Measurements from ENCODE around the gene BCKDHB.
A peak's percentile ranks its signal among the peaks of the same experiment; 100 is the strongest.
"Not testable (repeated sequence)": the region's sequence is repeated elsewhere in the genome, so short reads cannot be mapped to it uniquely, and the experiment has no call there.

The BCKDHB gene

DNA sequence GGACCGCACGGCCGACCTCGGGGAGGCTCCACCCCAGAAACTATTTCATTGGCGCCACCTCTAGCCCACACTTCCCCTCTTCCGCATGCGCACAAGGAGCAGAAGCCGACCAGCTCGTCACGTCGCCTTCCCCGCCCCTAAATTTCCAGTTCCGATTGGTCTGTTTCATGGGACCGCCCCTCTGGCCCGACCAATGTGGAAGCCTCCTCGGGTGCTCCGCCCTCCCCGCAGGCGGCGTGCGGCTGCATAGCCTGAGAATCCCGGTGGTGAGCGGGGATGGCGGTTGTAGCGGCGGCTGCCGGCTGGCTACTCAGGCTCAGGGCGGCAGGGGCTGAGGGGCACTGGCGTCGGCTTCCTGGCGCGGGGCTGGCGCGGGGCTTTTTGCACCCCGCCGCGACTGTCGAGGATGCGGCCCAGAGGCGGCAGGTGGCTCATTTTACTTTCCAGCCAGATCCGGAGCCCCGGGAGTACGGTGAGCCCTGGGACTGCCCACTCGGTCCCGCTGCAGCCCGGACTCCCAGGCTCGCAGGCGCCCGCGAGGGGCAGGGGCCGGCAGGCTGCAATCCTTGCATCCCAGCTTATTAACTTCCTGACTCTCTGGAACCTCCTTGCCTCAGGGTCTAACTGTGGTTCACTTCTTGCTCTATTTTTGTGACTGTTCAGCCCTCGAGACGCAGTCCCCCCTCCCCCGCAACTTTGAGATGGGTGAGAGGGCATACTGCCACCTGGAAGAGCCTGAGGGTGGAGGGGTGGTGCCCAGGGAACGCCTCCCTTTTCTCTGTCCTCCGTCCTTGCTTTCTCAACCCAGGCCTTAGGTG is at the start of gene BCKDHB:
Gene BCKDHB (plus strand): TSS at position 254 of the 818 bp plus-strand sequence. CDS start 23 bp downstream, at position 277.
- peak; percentile 76 to 99 (median 97) for DNase-seq

DNA sequence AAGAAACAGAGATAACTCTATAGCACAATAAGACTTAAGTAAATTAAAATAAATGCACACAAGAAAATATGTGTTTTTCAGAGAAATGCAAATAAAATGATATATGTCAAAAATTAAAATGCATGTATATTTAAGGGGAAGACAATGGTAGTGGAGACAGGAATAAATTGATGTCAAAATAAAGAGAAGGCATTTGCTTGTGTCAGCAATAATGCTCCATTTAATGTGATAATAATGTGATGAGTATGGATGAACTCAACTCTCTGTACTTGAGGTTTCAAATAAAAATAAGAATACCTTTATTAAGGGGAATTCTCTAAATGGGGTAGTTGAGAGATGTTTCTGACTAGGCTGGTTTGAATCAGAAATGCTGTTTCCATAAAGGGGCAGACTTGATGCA is 45.7 kb upstream of the BCKDHB start:
- no peak for DNase-seq

DNA sequence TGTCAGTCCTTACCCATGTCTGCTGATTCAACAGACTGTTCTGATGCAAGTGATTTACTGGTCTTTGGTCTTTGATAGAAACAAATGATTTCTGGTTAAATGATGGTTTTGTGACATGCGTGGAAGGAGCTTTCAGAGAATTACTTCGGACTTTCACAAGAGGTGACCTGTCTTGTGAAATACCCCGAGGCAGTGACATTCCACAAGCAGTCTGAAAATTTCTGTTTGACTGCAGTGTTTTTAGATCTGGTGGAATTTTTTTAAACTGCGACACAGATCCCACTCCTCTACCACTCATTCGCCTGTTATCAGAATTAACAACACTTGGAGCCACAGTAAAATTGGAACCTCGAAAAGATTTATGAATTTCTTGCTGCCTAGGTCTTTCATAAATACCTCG is 38.3 kb upstream of the BCKDHB start:
- not testable (repeated sequence) for DNase-seq

DNA sequence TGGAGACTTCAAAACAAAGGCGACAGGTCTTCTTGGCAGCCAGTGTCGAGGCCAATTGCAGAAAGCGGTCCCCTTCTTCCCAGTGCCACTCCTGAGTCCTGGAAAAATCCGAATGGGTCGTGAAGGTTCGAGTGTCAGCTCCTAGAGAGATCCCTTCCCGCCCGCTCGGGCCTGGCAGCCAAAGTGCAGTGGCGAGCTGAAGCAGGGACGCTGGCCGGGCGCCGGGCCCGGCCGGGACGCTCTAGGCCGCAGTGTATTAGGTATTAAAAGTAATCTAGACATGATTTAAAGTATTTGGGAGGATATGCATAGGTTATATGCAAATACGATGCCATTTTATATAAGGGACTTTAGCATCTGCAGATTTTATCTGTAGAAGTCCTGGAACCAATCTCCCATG is 36.0 kb upstream of the BCKDHB start:
- DNase-seq, result not testable (repeated sequence)

DNA sequence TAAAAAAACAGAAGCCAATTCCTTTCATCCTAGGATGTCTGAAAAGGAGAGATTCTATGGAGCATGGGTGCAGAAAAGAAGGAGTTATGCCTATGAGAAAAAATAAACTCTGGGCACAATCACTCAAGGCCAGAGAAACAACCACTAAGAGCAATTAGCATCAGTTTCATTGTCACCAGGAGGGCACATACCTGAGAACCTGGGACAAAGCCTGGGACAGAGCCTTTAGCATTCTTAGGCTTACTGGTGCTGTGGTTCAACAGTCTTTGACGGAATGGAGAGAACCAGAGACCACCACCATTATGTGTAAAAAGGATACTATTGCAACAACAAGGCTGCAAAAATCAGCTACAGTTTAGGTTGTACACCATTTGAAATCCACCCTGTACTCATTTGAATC is 29.4 kb upstream of the BCKDHB start:
- no peak for DNase-seq

DNA sequence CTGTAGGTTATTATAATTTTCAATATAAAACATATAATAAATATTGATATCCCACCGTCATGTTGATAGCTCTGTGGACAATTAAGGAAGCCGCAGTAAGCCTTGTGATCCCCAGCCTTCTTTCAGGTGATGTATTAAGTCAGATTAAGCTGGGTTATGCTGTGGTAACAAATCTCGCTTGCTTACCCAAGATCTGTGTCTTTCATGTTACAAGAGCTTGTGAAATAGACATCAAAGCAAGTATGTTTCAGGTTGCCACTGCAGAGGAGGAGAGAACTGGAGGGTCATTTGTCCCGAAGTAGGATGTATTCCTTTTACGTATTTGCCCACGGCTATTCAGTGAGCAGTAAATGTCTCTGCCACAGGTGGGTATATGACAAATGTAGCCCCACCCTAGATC is 17.8 kb upstream of the BCKDHB start:
- no peak for DNase-seq

DNA sequence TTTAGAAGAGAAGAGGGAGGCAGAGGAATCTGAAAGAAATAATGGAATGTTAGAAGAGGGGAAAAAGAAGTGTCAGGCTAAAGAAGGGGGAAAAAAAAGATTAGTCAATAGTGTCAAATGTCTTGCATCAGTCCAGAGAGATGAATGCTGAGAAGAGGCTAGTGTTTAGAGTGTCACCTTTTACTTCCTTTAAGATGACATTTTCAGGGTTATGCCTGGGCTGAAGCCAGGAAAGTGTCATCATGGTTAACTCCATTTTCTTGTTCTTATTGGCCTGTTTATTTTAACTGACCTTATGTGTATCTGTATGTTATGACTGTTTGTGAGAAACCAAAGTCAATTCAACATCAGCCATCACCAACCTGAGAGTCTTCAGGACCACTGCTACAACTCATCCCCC is 15.0 kb upstream of the BCKDHB start:
- no peak for DNase-seq

DNA sequence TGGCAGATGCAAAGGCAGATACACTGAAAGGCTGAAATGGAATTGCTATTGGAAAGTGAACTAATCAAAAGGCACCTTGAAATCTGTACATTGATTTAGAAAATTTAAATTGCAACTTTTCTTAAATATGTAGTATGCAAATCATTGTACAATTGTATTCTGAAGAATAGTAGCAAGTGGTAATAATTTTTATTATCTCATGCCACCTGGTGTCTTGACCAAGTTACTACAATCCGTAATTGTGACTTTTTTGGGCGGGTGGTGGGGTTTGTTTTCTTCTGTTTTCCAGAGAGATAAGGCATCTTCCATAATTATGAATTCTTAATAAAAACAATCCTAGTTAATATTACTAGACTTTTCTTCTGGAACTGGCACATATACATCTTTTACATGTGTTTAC is 12.5 kb upstream of the BCKDHB start:
- peak in 1 of 56 donors; percentile 9 for DNase-seq

DNA sequence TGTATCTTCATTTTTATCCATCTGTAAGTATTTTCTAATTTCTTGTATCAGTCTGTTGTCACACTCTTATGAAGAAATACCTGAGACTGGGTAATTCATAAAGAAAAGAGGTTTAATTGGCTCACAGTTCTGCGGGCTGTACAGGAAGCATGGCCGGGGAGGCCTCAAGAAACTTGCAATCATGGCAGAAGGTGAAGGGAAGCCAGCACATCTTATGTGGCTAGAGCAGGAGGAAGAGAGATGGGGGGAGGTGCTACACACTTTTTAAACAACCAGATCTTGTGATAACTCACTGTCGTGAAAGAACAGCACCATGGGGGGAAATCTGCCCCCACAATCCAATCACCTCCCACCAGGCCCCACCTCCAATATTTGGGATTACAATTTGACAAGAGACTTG is 10.9 kb upstream of the BCKDHB start:
- DNase-seq, result no peak

DNA sequence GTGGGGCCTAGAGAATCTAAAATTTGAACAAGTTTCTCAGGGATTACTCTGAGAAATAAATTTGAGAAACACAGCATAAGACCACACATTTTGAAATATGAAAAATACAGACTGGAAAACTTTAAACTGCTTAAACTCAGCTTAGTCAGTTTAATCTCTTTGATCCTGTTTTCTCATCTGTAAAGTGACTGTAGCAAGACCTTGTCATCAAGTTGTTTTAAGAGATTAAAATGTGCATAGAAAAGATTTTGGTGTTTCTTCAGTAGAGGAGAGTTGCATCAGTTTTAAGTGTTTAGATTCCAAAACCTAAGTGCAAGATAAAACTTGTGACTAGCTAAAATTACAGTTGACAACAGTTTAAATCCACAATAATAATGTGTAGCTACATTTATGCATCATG is 8.1 kb upstream of the BCKDHB start:
- DNase-seq, result no peak

DNA sequence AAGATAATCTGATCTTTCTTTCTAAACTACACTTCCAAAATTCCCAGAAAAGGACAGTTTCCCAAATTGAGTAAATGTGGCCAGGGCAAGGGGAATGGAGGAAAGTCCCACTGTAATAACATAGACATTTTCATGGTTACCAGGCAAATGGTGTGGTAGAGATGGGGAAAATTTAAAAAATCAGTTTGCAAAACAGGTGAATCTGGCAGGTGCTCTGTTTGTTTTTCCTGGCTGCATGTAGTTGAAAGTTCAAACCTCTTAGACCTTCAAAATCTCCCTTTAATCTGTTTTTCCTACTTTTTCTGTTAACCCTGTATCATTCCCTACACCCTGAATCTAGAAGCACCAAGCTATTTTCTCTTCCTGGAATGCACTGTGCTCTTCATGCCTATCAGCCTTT is 2.0 kb upstream of the BCKDHB start:
- DNase-seq, result no peak

DNA sequence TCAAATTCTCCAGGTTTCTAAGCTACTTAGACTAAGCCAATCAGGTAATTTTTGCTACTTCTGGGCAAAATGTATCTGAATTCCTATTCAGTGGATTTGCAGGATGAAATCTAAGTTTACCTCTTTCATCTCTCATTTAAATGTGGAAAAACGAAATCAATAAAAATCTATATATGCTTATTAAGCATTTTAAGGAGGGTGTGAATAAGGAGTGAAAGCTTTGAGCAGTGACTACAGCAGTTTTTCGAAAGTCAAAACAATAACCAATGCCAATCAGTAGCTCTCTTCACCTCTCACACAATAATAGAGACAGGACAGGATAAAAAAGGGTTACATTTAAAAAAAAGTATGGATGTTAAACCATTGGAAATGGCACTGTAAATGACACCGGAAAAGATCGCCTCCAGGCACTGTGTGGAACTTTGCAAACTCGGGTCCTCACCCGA is 476 bp upstream of the BCKDHB start:
- DNase-seq, result no peak

DNA sequence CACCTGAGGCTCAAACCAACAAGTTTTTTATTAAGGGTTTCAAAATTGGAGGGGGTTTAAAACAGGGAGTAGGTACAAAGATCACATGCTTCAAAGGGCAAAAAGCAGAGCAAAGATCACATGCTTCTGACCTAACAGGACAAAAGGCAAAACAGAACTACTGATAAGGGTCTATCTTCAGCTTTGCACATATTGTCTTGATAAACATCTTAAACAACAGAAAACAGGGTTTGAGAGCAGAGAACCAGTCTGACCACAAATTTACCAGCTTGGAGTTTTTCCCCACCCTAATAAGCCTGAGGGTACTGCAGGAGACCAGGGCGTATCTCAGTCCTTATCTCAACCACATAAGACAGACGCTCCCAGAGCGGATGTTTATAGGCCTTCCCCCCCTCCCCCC is 16.1 kb downstream of the BCKDHB start:
- DNase-seq, result not testable (repeated sequence)

DNA sequence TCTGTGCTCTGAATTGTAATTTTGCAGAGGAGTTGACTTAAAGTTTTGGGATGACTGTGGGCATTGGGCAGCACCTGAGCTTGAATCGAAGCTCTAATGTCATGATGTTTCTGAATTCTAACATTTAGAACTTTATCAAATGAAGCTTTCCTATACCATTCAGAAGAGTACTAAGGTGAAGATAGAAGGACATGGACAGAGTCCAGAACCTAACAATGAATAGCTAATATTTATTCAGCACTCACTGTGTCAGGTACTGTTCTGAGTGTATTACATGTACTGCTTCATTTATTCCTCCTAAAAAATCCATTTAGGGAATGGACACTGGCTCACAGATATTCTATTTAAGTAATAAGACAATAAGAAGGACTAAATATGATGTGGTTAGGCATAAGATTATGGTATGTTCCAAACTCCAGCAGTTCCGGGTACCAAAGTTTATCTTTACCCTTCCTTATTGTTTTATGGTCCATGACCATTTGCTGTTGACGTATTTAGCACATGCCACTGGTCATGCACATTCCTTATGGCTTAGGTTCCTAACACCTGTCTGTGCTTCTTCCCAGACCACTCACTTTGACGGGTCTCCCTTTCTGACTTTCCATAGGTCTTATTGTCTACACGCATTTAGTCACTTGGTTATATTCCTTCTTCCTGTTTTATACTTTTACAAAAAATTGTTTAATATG is 20.3 kb downstream of the BCKDHB start:
- DNase-seq, result no peak

DNA sequence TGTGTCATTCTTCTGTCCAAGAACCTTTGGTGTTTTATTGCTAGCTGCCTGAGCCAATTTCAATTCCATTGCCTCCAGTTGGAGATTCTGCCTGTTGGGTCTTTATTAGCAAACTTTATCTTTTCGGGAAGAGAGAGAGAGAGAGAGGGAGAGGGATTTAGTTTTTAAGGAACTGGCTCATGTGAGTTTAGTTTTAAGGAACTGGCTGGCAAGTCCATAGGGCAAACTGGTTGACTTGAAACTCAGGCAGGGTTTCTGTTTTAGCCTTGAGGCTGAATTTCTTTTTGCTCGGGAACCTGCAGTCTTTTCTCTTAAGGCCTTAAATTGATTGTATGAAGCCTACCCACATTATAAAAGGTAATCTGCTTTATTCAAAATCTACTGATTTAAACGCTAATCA is 23.0 kb downstream of the BCKDHB start:
- no peak for DNase-seq

DNA sequence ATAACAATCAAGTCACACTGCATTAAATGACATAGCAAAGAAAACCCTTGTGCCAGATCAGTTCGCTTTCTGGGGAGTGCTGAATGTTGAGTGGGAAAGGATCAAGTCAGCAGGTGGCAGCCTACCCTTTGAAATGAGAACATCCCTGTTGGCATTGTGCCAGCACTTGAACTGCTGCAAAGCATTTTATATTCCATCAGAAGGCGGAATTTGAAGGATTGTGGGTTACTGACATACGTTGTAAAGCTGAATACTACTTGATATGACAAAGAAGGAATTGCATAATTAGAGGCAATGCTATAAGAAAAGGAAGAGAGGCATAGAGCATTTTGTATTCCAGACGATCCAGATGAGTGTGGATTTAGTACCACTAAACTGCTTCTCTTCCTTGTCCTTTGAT is 26.5 kb downstream of the BCKDHB start:
- DNase-seq, result peak in 42 of 56 donors; percentile 2 to 89 (median 32)

DNA sequence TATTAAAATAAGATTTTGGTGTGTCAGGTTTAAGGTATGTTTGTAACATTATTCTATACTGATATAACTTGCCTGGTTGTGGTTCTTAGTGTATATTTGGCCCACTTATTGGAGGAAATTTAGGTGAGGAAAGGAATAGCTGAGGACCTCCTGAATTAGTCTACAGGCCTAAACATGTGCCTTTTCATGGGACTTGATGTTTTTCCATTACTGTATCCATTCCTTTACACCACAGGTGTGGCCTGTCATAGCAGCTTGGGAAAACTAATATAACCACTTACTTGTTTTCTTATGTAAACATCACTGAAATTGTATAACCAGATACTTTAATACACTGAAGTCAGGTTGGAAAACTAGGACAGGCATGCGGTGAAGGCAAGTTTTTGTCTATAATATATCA is 27.6 kb downstream of the BCKDHB start:
- DNase-seq, result no peak

DNA sequence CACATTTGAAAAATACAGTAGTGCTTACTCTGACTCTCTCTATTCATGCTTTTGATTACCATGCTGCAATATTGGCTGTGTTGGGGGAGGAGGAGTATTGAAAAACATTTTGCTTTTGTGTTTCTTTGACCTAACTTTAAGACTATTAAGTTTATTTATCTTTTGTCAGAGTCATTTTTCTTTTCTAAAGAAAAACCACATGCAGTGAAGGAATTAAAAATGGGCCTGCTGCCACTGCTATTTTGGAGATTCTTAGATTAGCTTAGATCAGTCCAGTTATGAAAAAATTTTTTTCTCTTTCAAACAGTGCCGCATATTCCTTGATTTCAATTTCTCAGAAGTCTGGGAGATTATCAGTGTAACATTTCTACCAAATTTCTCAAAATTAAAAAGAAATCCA is 36.1 kb downstream of the BCKDHB start:
- DNase-seq, result no peak

DNA sequence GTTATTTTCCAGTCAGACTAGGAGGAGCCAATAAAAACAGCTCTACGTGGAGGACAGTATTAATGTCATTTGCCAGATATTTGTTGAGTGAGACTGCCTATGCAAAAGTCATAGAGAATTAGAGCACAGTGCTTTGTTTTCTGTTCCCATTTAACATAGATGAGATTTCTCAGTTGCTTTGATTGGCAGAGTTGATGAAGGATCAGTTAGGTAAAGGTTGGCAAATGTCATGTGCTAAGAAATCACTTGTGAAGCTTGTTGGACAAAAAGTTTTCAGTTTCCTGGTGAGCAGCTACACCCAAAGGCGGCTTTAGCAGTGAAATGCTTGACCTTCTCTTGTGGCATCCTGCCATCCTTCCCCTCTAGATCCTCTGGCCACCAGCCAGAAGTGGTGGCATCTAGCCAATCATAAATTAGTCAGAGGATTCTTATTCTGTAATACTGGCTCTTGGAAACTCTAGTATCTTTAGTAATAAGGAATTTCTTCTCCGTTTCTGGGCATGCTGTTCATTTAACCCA is 37.0 kb downstream of the BCKDHB start:
- peak in 23 of 56 donors; percentile 0 to 70 (median 6) for DNase-seq

DNA sequence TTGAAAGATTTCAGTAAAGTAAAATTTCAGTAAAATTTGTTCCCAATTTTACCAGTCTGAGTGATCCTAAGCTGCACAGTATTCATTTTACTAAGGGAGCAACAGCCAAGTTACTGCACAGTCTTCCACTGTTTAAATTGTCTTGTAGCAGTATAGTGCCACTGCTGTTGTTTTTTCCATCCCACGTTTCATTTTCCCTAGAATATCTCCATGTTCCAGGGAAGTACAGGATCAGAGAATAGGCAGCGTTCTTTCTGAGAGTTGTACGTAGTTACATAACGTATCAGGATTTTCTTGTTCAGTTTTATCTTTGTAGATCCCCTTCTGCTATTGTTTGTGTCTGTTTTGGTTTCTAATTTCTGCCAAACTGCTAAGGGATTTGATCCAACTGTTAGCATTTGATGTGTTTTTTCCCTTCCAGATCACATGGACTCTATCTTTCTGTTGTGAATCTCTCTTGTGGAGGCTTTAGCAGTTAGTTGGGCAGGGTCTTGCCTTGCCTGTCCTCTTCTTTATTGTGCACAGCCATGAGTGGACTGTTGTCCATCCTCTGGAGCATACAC is 38.4 kb downstream of the BCKDHB start:
- no peak for DNase-seq

DNA sequence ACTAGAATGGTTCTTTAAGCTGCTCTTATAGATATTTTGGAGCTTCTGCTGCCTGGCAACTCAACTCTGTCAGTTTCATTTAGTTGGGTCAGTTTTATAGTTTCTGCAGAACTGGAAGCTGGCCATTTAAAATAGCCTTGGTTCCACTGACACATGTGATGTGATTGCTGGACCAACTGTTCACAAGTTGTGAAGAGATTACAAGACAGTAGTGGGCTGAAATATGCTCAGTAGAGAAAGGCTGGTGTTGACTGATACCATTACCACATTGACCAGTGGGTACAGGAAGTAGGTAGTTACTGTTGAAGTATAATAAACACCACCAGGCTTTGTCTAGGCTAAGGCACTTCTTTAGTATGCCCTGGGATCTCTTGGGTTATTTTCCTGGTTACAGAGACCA is 39.0 kb downstream of the BCKDHB start:
- DNase-seq, result no peak

DNA sequence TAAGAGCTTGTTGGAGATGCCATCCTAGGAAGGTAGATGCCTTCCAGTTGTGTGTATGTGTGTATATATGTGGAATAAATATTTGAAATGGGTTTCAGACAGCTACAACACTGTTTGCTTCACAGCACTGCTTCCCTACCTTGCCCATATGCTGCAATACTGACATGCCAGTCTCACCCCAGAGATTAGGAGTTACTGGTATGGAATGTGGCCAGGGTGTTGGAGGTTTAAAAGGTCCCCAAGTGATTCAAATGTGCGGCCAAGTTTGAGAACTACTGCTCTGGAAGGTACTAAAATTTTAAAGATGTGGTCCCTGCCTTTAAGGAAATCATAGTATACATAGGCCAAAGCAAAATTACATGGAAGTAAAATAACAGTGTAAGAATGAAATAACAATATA is 39.5 kb downstream of the BCKDHB start:
- no peak for DNase-seq

Data from nucleus accumbens (tissue), 56 donors.